SK-N-SH treated with all-trans-retinoic acid at 6 μM for 48 hours (cell line): ENCODE data around the gene TMEM147.

ENCODE experiments used
- ATAC-seq: fragments of 200-7000 bp; cut with Tn5 transposase; 3 replicates; pipeline ENCODE4 v1.9.1; 2020; ENCODE audit warnings: mild to moderate bottlenecking, moderate library complexity
- ARNTL ChIP-seq: fragments of 450-650 bp; formaldehyde crosslinking; IDR thresholded peaks from 2 replicates; pipeline ENCODE4 v1.5.0; 2020; ENCODE audit warnings: low read depth, mild to moderate bottlenecking, moderate library complexity, borderline replicate concordance
- BACH2 ChIP-seq: fragments of 250-450 bp; sonication (Bioruptor Pico); IDR thresholded peaks from 2 replicates; pipeline ENCODE4 v1.9.0; 2021; ENCODE audit warnings: mild to moderate bottlenecking, borderline replicate concordance
- CSDC2 ChIP-seq: fragments of 250-450 bp; sonication (Bioruptor Pico); IDR thresholded peaks from 2 replicates; pipeline ENCODE4 v1.5.0; 2020; ENCODE audit warnings: mild to moderate bottlenecking, moderate library complexity
- GLIS3 ChIP-seq: fragments of 250-450 bp; sonication (Bioruptor Pico); IDR thresholded peaks from 2 replicates; pipeline ENCODE4 v1.5.0; 2020; ENCODE audit warnings: mild to moderate bottlenecking, moderate library complexity
- ISL1 ChIP-seq: fragments of 250-450 bp; sonication (Bioruptor Pico); IDR thresholded peaks from 2 replicates; pipeline ENCODE4 v2.1.2; 2022; ENCODE audit warnings: mild to moderate bottlenecking, moderate library complexity
- OSR1 ChIP-seq: fragments of 250-450 bp; sonication (Bioruptor Pico); IDR thresholded peaks from 2 replicates; pipeline ENCODE4 v1.8.0; 2022; ENCODE audit warnings: moderate library complexity, mild to moderate bottlenecking, inconsistent platforms
- PPARA ChIP-seq: fragments of 250-450 bp; sonication (Bioruptor Pico); IDR thresholded peaks from 2 replicates; pipeline ENCODE4 v1.5.0; 2020; ENCODE audit warnings: mild to moderate bottlenecking, borderline replicate concordance
- RARB ChIP-seq: fragments of 250-450 bp; sonication (Bioruptor Pico); IDR thresholded peaks from 2 replicates; pipeline ENCODE4 v1.8.0; 2021; ENCODE audit warnings: mild to moderate bottlenecking, moderate library complexity
- SNAI2 ChIP-seq: fragments of 250-450 bp; sonication (Bioruptor Pico); IDR thresholded peaks from 2 replicates; pipeline ENCODE4 v1.5.0; 2020; ENCODE audit warnings: mild to moderate bottlenecking, moderate library complexity
- TCF4 ChIP-seq: fragments of 250-450 bp; sonication (Bioruptor Pico); IDR thresholded peaks from 2 replicates; pipeline ENCODE4 v1.8.0; 2021; ENCODE audit warnings: mild to moderate bottlenecking, moderate library complexity, borderline replicate concordance
- TOX ChIP-seq: fragments of 250-450 bp; sonication (Bioruptor Pico); IDR thresholded peaks from 2 replicates; pipeline ENCODE4 v1.8.0; 2021; ENCODE audit warnings: mild to moderate bottlenecking, moderate library complexity, borderline replicate concordance
- ZC3H10 ChIP-seq: fragments of 250-450 bp; sonication (Bioruptor Pico); IDR thresholded peaks from 2 replicates; pipeline ENCODE4 v1.5.1; 2021; ENCODE audit warnings: mild to moderate bottlenecking, moderate library complexity
- ZFP3 ChIP-seq: fragments of 250-450 bp; sonication (Bioruptor Pico); IDR thresholded peaks from 2 replicates; pipeline ENCODE4 v1.5.0; 2020; ENCODE audit warnings: mild to moderate bottlenecking, moderate library complexity
- ZFP30 ChIP-seq: fragments of 450-650 bp; formaldehyde crosslinking; IDR thresholded peaks from 2 replicates; pipeline ENCODE4 v1.5.0; 2022; ENCODE audit warnings: mild to moderate bottlenecking, moderate library complexity
- ZNF565 ChIP-seq: fragments of 450-650 bp; formaldehyde crosslinking; conservative IDR thresholded peaks from 2 replicates; pipeline ENCODE4 v1.5.0; 2020; ENCODE audit warnings: low read depth, mild to moderate bottlenecking, moderate library complexity
- ZNF8 ChIP-seq: fragments of 450-650 bp; formaldehyde crosslinking; IDR thresholded peaks from 2 replicates; pipeline ENCODE4 v1.5.0; 2020; ENCODE audit warnings: mild to moderate bottlenecking, moderate library complexity
- TF ChIP-seq, protein P1 (sequence below): fragments of 250-450 bp; sonication (Bioruptor Pico); IDR thresholded peaks from 2 replicates; pipeline ENCODE4 v1.5.1; 2021; ENCODE audit warnings: mild to moderate bottlenecking, moderate library complexity
- TF ChIP-seq, protein P2 (sequence below): fragments of 250-450 bp; sonication (Bioruptor Pico); IDR thresholded peaks from 2 replicates; pipeline ENCODE4 v1.5.1; 2020; ENCODE audit warnings: low read depth, mild to moderate bottlenecking, moderate library complexity
- TF ChIP-seq, protein P3 (sequence below): fragments of 250-450 bp; sonication (Bioruptor Pico); IDR thresholded peaks from 2 replicates; pipeline ENCODE4 v1.8.0; 2020; ENCODE audit warnings: mild to moderate bottlenecking, moderate library complexity, borderline replicate concordance
- TF ChIP-seq, protein P4 (sequence below): fragments of 250-450 bp; sonication (Bioruptor Pico); IDR thresholded peaks from 2 replicates; pipeline ENCODE4 v1.8.0; 2021; ENCODE audit warnings: low read depth, mild to moderate bottlenecking, moderate library complexity, borderline replicate concordance
- TF ChIP-seq, protein P5 (sequence below): fragments of 250-450 bp; sonication (Bioruptor Pico); IDR thresholded peaks from 2 replicates; pipeline ENCODE4 v1.5.0; 2020; ENCODE audit warnings: mild to moderate bottlenecking, moderate library complexity

The TMEM147 gene

DNA sequence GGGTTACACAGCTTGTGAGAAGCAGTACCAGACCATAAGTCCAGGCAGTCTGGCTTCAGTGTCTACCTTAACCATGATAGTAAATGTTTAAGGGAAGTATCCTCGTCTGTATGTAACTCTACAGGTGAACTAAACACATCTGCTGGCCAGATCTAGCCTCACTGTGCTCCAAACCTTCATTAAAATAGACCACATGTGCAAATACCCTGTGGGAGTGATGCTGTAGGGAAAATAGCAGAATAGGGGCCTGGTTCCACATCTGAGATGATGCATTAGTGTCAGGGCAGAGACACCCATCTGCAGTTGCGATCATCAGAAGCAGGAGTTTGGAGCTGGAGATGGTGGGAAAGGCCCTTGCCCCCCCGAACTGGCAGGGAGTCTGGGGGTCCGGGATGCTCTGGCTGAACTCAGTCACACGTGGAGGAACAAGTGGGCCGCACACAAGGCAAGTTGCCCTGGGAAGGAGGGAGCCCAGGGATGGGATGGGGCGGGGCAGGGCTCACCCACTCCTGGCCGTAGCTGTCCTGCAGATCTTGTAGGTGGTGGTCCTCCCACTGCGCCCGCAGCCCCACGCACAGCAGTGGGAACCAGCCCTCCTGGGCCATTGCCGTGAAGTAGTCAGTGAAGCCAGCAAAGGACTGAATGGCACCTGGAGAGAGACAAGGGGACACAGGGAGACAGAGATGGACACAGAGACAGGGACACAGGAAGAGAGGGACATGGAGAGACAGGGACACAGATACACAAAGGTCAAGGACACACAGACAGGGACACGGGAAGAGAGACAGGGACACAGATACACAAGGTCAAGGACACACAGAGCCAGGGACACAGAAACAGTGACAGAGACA, 7.3 kb downstream of the TMEM147 start:
- ATAC-seq, result no peak
- TF ChIP-seq TCF4 (CRISPR knock-in tag) (no peak), ZC3H10 (no peak), RARB (CRISPR knock-in tag) (no peak), CSDC2 (CRISPR knock-in tag) (no peak), ZFP3 (CRISPR knock-in tag) (no peak), PPARA (CRISPR knock-in tag) (no peak), TOX (no peak), ARNTL (no peak), SNAI2 (no peak), GLIS3 (no peak)
- TF ChIP-seq, protein P1, sequence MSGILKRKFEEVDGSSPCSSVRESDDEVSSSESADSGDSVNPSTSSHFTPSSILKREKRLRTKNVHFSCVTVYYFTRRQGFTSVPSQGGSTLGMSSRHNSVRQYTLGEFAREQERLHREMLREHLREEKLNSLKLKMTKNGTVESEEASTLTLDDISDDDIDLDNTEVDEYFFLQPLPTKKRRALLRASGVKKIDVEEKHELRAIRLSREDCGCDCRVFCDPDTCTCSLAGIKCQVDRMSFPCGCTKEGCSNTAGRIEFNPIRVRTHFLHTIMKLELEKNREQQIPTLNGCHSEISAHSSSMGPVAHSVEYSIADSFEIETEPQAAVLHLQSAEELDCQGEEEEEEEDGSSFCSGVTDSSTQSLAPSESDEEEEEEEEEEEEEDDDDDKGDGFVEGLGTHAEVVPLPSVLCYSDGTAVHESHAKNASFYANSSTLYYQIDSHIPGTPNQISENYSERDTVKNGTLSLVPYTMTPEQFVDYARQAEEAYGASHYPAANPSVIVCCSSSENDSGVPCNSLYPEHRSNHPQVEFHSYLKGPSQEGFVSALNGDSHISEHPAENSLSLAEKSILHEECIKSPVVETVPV (CRISPR knock-in tag), result no peak
- TF ChIP-seq, protein P2, sequence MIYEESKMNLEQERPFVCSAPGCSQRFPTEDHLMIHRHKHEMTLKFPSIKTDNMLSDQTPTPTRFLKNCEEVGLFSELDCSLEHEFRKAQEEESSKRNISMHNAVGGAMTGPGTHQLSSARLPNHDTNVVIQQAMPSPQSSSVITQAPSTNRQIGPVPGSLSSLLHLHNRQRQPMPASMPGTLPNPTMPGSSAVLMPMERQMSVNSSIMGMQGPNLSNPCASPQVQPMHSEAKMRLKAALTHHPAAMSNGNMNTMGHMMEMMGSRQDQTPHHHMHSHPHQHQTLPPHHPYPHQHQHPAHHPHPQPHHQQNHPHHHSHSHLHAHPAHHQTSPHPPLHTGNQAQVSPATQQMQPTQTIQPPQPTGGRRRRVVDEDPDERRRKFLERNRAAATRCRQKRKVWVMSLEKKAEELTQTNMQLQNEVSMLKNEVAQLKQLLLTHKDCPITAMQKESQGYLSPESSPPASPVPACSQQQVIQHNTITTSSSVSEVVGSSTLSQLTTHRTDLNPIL (CRISPR knock-in tag), result no peak

DNA sequence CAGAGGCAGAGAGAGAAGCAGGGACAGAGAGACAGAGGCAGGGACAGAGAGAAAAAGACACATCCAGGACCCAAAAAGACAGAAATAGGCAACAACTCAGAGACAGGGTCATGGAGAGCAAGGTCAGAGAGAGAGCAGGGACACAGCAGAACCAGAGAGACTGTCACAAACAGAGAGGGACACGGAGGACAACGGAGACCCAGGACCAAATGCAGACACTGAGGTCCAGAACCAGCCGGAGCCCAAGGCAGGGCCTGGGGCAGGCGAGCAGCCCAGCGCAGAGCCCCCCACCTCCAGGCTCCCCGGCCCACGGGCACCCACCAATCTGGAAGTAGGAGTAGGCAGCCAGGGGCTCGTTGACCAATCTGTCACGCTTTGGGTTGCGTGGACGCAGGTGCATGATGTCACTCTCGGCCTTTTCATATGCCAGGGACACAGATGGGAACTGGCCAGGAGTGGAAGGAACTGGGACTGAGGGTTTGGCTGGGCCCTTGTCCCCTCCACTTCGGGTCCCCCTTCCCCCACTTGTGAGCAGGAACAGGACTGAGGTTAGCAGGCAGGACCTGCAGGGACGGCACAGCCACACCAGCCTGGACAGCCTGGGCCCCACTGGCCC, 8.1 kb downstream of the TMEM147 start:
- ATAC-seq, result no peak
- TF ChIP-seq GLIS3 (no peak), ARNTL (no peak), OSR1 (no peak), ISL1 (CRISPR knock-in tag) (no peak)
- TF ChIP-seq, protein P3, sequence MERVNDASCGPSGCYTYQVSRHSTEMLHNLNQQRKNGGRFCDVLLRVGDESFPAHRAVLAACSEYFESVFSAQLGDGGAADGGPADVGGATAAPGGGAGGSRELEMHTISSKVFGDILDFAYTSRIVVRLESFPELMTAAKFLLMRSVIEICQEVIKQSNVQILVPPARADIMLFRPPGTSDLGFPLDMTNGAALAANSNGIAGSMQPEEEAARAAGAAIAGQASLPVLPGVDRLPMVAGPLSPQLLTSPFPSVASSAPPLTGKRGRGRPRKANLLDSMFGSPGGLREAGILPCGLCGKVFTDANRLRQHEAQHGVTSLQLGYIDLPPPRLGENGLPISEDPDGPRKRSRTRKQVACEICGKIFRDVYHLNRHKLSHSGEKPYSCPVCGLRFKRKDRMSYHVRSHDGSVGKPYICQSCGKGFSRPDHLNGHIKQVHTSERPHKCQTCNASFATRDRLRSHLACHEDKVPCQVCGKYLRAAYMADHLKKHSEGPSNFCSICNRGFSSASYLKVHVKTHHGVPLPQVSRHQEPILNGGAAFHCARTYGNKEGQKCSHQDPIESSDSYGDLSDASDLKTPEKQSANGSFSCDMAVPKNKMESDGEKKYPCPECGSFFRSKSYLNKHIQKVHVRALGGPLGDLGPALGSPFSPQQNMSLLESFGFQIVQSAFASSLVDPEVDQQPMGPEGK (CRISPR knock-in tag), result no peak

DNA sequence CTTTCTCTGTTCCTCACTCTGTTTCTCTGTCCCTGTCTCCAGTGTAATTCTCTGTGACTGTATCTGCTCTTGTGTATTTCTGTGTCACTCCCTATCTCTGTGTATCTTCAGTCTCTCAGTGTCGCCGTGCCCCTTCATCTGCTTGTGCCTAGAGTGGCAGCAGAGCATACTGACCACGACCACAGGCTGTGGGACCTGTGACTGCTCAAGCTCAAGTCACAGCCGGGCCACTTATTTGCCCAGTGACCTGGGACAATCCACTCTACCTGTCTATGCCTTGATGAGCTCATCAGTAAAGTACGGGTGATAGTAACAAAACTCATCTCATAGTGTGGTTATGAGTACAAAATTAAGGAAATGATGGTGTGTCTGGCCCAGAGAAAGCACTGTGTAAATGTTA, 8.7 kb downstream of the TMEM147 start:
- ATAC-seq, result no peak
- TF ChIP-seq ZC3H10 (no peak), PPARA (CRISPR knock-in tag) (no peak), ZFP30 (CRISPR knock-in tag) (no peak), CSDC2 (CRISPR knock-in tag) (no peak), BACH2 (CRISPR knock-in tag) (no peak), GLIS3 (no peak), ZFP3 (CRISPR knock-in tag) (no peak), ZNF565 (CRISPR knock-in tag) (no peak), TCF4 (CRISPR knock-in tag) (no peak), RARB (CRISPR knock-in tag) (no peak), TOX (no peak), ZNF8 (CRISPR knock-in tag) (no peak), OSR1 (no peak), SNAI2 (no peak), ISL1 (CRISPR knock-in tag) (no peak)
- TF ChIP-seq, protein P2 (CRISPR knock-in tag), result no peak
- TF ChIP-seq, protein P4, sequence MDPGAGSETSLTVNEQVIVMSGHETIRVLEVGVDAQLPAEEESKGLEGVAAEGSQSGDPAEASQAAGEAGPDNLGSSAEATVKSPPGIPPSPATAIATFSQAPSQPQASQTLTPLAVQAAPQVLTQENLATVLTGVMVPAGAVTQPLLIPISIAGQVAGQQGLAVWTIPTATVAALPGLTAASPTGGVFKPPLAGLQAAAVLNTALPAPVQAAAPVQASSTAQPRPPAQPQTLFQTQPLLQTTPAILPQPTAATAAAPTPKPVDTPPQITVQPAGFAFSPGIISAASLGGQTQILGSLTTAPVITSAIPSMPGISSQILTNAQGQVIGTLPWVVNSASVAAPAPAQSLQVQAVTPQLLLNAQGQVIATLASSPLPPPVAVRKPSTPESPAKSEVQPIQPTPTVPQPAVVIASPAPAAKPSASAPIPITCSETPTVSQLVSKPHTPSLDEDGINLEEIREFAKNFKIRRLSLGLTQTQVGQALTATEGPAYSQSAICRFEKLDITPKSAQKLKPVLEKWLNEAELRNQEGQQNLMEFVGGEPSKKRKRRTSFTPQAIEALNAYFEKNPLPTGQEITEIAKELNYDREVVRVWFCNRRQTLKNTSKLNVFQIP (CRISPR knock-in tag), result no peak
- TF ChIP-seq, protein P5, sequence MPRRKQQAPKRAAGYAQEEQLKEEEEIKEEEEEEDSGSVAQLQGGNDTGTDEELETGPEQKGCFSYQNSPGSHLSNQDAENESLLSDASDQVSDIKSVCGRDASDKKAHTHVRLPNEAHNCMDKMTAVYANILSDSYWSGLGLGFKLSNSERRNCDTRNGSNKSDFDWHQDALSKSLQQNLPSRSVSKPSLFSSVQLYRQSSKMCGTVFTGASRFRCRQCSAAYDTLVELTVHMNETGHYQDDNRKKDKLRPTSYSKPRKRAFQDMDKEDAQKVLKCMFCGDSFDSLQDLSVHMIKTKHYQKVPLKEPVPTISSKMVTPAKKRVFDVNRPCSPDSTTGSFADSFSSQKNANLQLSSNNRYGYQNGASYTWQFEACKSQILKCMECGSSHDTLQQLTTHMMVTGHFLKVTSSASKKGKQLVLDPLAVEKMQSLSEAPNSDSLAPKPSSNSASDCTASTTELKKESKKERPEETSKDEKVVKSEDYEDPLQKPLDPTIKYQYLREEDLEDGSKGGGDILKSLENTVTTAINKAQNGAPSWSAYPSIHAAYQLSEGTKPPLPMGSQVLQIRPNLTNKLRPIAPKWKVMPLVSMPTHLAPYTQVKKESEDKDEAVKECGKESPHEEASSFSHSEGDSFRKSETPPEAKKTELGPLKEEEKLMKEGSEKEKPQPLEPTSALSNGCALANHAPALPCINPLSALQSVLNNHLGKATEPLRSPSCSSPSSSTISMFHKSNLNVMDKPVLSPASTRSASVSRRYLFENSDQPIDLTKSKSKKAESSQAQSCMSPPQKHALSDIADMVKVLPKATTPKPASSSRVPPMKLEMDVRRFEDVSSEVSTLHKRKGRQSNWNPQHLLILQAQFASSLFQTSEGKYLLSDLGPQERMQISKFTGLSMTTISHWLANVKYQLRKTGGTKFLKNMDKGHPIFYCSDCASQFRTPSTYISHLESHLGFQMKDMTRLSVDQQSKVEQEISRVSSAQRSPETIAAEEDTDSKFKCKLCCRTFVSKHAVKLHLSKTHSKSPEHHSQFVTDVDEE (CRISPR knock-in tag), result no peak
- TF ChIP-seq, protein P1 (CRISPR knock-in tag), result no peak
- TF ChIP-seq, protein P3 (CRISPR knock-in tag), result no peak
